Inflammatory macrophage (primary cell): Measurements from ENCODE around the gene AP3D1.
A peak's percentile ranks its signal among the peaks of the same experiment; 100 is the strongest.
"Not testable (repeated sequence)": the region's sequence is repeated elsewhere in the genome, so short reads cannot be mapped to it uniquely, and the experiment has no call there.

Experiments
- DNase-seq, 2 donors: peaks; one replicate each; pipeline ENCODE4 v3.0.0-alpha.2; 2020 to 2022

AP3D1 gene

DNA sequence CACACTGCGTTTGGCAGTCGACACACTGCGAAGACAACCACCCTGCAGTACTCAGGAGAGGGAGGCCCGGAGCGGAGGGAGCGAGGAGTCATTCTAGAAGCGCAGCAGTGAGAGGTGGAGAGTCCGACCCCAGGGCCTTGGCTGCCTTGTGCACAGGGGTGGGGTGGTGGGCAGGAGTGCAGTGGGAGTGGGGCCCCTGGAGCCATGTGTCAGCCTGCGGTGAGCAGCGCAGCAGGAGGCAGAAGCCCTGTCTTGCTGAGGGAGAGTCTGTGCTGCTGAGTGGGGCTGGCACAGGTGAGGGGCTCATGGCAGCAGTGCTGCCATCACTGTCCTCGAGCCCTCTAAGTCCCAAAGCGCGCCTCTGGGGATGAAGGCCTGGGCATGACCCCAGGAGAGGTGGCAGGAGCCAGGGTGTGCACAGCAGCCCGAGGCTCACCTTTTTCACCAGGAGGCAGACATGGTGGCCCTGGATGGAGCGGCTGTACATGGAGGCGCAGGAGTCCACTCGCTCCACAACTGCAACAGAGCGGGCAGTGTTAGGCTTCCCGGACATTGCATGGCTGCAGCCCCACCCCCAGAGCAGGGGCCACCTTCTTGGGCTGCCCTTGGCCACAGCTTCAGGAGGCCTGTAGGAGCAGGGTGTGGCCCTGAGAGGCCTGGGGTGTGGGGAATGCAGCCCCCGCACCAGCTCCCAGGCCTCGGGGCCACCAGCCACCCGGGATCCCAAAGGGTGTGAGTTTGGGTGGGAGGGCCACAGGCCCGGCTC is 42.9 kb downstream of the AP3D1 start:
- DNase-seq: no peak

DNA sequence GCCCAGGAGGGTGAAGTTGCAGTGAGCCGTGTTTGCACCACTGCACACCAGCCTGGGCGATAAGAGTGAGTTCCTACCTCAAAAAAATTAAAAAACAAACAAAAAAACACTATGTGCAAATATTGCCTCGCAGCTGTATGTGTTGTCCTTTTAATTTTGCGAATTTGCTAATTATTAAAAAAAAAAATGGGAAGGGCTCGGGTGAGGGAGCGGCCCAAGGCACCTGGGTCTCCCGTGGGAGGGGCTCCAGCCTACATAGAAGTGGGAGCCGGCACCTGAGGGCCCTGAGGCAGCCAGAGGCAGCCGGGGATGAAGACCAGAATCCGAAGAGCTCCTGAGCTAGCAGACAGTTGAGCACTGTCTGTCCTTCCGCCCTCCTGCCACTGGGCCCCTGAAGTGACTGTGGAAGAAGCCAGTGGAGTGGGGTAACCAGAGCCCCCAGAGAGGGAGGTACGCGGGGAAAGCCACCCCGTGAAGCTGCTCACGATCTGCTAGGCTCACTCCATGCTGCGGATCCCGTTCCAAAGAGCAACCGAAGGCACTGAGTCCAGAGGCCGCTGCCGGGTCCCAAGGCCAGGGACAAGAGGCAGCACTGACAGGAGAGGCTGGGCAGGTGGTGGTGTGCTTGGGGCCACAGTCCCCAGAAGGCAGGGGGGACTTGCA is 48.2 kb downstream of the AP3D1 start:
- DNase-seq: no peak

DNA sequence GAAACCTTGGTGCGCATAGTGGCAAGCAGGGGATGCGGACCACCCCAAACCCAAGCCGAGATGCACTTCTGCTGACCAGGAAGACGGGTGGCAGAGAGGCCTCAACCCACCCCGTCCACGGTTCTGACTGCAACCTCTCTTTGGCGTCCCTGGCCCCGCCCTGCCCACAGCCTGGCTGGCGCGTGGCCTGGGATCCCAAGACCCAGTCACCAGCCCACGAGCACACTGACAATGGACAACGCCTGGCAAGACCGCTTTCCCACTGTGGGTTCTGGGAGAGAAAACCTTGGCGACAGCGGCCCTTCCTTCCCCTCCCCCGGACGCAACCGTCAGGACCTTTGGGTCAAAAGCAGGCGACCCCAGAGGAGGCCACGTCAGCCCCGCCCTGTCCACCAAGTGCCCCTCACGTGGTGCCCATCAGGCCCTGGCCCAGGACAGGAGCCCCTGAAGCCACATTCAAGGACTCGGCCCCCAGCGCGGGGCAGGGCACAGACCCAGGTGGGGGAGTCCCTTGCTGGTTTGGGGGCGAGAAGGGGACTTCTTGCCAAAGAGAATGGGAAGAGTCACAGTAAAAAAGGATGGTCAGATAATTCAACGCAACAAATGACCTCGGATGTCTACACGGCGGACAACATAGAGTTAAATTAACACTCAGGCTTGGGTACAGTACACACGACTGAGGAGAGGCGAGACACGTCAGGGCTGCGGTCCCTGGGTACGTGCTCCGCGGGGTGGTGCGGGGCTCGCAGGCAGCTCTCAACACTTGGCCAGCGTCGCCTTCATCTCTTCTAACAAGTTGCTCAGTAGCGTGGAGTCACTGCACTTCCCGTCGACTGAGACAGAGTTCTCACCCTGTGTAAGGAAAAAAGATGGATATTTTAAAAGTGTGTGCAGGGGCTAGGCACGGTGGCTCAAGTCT is 49.7 kb downstream of the AP3D1 start:
- no peak for DNase-seq

DNA sequence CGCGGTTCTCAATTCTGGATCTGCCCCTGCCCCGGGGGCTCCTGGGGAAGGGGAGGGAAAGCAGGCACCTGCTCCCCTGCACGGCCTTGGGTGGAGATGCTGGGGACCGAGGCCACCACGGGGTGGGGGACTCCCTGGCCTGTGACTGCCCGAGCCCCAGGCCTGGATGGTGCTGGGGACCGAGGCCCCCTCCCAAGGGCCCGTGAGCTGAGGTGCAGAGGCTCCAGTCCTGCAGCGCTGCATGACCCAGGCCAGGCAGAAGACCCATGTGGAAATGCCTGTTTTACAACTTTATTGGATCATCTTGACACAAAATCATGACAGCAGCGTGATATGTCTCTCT is 50.7 kb downstream of the AP3D1 start:
- DNase-seq: no peak

DNA sequence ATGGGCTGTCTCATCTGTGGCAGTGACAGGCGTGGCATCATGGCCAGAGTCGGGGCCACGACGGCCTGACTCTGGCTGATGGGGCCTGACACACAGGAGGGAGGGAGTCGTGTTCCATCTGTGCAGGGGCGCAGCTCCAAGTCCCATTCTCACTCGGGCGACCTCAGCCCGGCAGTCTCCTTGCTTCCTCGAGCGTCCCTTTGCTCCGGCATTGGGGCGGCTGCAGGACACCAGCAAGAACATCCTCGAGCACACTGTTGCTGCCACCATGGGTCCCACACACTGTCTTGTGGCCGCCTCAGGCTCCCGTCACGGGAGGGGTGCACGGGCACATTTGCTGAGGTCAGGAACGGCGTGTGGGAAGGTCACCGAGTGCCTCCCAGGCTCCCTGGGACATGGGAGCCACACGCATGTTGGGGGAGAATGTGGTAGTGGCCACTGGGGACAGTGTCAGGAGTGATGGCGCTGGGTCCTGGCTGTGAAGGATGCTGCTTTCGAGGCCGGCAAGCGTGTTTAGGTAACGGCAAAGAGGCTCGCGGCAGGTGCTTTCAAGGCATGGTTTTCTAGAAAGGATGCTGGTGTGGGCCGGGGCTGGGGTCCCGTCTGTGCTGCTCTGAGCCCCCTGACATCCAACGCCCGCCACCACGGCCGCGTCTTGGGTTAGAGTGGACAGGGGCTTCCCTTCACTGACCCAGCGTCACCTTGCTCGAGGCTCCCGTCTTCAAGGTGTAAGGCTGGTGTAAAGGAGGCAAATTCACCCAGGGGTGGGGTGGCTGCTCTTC is 51.2 kb downstream of the AP3D1 start:
- DNase-seq: no peak

DNA sequence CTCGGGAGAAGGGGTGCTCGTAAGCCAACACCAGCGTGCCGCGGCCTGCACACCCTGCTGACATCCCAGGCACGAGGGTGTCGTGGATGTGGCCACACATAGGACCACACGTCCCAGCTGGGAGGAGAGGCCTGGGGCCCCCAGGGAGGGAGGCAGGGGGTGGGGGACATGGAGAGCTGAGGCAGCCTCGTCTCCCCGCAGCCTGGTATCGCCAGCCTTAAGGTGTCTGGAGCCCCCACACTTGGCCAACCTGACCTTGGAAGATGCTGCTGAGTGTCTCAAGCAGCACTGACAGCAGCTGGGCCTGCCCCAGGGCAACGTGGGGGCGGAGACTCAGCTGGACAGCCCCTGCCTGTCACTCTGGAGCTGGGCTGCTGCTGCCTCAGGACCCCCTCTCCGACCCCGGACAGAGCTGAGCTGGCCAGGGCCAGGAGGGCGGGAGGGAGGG is 52.3 kb downstream of the AP3D1 start:
- DNase-seq: no peak

DNA sequence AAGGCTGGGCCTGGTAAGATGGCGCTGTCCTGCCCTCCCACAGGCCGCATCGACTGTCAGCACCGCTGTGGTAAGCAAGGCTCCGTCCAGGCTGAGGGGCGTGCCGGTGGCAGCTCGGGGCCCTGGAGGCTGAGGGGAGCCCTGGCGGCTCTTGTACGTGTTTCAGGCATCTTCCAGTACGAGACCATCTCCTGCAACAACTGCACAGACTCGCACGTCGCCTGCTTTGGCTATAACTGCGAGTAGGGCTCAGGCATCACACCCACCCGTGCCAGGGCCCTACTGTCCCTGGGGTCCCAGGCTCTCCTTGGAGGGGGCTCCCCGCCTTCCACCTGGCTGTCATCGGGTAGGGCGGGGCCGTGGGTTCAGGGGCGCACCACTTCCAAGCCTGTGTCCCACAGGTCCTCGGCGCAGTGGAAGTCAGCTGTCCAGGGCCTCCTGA is 53.5 kb downstream of the AP3D1 start:
- no peak for DNase-seq

DNA sequence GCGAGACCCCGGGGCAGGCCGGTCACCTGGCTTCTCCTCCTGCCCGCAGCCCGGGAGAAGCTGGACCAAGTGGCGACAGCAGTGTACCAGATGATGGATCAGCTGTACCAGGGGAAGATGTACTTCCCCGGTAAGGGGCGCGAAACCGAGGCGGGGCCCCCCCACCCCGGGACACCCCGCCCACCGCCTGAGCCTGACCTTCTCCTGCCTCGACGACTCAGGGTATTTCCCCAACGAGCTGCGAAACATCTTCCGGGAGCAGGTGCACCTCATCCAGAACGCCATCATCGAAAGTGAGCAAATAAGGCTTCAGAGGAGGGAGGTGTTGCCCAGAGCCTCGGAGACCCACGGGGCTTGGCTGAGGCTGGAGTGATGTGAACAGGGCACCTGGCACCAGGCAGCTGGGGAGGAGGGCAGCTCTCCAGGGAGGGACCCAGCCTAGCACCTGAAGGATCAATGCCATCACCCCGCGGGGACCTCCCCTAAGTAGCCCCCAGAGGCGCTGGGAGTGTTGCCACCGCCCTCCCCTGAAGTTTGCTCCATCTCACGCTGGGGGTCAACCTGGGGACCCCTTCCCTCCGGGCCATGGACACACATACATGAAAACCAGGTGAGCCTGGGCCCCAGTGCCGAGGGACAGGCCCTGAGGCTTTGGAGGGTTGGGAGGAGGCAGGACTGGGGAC is 54.0 kb downstream of the AP3D1 start:
- DNase-seq: no peak

DNA sequence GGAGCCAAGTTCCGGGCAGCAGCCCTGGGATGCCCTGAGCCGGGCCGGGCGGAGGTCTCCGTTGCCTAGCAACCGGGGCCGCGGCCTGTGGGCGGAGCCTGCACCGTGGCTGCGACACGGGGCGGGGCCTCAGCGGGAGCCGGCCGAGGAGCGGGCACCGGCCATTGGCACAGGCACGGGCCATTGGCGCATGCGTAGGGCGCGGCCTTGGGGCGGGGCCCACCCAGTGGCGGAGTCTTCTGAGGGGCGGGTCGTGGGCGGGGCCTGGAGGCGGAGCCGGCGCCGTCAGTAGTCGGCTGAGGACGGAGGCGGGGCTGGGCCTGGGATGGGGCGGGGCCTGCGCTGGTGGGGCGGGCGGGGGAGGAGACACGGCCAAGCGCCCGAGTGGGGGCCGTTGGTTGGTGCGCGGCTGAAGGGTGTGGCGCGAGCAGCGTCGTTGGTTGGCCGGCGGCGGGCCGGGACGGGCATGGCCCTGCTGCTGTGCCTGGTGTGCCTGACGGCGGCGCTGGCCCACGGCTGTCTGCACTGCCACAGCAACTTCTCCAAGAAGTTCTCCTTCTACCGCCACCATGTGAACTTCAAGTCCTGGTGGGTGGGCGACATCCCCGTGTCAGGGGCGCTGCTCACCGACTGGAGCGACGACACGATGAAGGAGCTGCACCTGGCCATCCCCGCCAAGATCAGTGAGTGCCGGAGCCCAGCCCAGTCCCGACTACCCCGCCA is 54.7 kb downstream of the AP3D1 start, which contains the start of gene IZUMO4:
Gene IZUMO4, plus strand, starts transcription at position 436 of the 723 bp plus-strand sequence. Its CDS starts 31 bp downstream, at position 467.
- DNase-seq: peak; percentile 98 to 99

DNA sequence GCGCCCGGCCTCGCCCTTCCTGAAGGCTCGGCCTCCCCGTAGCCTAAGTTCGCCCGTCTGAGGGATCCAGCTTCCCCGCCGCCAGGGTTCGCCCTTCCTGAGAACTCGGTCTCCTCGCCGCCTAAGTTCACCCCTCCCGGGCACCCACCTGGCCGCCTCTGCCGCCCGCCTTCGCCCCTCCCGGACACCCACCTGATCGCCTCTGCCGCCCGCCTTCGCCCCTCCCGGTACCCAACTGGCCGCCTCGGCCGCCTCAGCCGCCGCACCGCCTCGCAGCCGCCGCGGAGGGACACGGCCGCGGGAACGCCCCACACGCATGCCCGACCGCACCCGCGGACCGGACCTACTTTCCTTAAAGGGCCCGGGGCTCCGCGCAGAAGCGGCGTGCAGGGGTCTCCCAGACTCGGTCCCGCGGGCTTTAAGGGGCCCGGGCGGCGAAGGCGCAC is 55.3 kb downstream of the AP3D1 start, which contains the start of gene MOB3A:
Gene MOB3A, minus strand, starts transcription at position 293 of the 446 bp plus-strand sequence. CDS start 17,766 bp downstream, outside the sequence.
- peak in 1 of 2 donors; percentile 91 for DNase-seq

DNA sequence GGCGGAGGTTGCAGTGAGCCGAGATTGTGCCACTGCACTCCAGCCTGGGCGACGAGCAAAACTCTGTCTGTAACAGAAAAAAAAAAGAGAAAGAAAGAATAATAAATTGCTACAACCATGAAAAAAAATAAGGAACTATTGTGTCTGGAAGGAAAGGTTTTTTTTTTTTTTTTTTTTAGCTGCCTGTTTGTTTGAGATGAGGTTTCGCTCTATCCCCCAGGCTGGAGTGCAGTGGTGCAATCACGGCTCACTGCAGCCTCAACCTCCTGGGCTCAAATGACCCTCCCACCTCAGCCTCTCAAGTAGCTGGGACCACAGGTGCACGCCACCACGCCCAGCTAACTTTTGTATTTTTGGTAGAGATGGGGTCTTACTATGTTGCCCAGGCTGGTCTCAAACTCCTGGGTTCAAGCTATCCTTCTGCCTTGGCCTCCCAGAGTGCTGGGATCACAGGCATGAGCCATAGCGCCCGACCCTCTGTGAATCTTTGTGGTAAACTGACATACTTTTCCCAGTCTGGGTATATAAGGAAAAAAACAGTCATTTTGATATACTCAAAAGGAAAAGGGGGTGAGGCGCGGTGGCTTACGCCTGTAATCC is 59.3 kb downstream of the AP3D1 start:
- DNase-seq: peak in 1 of 2 donors; percentile 57

DNA sequence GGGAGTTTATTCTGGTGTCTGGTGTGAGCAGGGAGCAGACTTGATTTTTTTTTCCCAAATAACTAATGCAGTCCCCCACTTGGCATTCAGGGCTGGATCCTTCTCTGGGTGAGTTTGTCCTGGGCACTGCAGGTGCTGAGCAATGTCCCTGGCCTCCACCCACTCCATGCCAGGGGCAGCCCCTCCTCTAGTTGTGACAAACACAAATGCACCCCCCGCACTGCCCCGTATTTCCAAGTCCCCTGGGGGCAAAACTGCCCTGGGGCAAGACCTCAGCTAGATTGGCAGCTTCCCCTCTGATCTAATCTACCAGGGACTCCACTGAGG is 61.7 kb downstream of the AP3D1 start:
- no peak for DNase-seq

DNA sequence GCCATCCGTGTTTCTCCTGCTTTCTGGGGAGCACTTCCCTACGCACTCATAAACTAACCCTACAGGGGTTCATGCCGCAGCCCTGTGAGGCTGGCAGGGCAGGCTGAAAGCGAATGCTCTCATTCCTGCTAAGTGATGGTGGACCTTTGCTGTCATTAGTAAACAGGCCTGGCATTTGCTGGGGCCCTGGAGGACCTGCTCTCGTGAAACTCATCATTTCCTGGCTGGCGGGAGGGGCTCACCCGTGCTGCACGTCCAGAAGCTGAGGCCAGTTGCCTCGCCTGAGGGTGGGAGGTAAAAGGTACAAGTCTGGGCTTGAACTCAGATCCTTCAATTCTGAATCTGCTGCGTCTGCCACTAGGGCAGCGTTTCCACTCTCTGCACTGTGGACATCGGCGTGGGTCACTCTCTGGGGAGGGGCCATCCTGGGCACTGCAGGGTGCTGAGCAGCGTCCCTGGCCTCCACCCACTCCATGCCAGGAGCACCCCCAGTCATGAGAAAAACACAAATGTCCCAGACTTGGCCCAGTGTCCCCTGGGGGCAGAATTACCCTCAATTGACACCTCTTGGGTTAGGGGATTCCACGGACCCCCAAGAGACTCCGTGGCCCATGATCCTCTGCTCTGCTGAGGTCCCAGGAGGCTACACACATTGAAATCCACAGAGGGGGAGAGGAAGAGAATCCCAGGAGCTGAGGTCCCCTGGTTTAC is 62.2 kb downstream of the AP3D1 start:
- no peak for DNase-seq

DNA sequence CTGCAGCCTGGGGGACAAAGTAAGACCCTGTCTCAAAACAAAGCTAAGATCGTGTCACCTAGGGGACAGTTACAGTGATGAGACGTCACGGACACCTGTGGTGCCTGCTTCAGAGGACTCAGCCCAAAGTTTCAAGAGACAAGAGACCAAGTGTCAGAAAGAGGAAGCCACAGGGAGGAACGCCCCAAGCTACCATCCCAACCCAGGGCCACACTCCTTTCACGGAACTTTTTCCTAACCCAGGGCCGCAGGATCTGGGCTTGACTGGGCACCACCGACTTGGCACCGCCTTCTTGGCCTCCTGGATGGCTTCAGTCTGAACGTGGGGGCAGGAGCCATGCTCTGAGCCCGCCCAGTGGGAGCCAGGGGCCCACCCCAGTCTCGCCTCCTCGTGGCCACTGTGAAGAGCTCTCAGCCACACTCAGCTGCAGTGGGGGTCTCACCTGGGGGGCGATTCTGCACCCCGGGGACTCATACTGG is 63.7 kb downstream of the AP3D1 start:
- DNase-seq: peak; percentile 51 to 54

DNA sequence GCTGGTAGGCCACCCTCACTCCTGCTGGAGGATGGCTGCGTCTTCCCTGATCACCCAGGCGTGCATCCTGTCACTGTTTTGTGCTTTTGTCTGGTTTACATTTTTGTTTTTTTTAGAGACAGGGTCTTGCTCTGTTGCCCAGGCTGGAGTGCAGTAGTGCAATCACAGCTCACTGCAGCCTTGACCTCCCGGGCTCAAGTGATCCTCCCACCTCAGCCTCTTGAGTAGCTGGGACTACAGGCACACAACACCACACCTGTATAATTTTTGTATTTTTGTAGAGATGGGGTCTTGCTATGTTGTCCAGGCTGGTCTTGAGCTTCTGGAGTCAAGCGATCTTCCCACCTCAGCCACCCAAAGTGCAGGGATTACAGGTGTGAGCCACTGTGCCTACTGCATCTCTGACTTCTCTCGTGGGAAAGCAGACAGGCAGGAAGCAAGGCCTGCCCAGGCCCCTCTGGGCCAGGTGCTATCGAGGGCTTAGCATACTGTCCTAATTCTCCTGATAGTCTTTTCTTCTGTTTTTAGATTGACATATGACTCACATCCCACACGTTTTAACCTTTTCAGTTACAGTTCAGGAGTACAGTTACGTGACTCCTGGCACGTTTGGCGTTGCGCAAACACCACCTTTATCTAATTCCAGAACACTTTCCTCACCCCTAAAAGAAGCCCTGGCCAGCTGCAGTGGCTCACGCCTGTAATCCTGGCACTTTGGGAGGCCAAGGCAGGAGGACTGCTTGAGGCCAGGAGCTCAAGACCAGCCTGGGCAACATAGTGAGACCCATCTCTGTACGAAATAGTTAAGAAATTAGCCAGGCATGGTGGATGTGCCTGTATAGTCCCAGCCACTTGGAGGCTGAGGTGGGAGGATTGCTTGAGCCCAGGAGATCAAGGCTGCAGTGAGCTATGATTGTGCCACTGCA is 64.4 kb downstream of the AP3D1 start:
- DNase-seq: not testable (repeated sequence)

DNA sequence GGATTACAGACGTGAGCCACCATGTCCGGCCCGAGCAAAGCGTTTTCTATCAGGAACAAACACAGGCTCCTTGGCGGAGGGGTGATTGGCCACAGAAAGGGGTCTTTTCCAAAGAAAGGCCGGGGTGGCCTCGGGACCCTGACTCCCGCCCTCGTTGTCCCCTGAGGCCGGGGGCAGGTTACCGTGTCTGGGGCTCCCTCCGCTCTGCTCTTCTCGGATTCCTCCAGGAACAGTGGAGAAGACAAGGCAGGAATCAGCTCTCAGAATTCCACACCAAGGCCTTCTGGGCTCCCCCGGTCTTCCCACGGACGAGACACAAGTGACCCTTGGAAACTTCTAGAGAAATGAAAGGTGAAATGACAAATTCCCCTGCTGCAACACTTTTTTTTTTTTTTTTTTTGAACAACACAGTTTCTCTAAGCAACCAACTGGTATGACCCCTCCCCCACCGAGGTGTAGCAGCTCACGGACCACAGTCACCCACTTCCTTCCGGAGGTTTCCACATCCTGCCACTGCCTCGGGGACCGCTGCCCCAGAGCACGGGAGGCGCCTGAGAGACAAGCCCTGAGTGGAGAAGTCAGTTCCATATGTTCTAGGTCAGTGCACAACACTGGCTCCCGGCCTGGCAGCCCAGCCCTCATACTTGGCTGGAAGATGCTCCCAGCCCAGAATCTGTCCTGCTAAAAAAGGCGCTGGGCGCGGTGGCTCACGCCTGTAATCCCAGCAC is 66.2 kb downstream of the AP3D1 start:
- peak; percentile 93 to 94 for DNase-seq

DNA sequence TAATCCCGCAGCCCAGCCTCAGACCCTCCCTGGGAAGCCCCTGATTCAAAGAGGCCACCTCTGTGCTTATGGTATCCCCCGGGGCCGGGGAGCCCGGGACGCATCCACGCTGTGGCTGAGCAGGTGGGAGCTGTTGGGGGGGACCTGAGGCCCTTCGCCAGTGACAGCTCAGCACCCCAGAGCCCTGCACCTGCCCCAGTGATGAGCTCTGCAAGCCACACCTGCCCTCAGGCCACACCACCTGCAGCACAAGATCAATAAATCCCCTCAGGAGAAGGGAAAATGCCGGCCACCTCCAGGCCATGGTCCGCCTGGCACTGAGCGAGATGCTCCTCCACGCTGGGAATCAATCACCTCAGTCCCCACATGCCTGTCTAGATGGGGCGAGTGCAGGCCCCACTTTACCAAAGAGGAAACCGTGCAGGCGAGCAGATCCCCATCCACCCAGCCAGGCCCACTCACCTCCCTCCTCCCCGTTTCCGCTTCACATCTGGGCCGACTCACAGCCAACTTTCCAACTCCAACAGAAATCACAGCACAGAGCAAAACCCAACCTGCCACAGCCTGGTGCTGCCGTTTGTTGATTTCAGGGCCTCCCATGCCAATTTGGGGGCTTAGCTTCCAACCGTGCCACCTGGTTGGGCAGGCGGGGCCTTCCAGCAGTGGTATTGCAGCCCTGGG is 68.1 kb downstream of the AP3D1 start:
- DNase-seq: peak; percentile 20 to 63
